Endometrium (tissue), 2 donors: ENCODE data around the gene RAB5B.
A peak's percentile ranks its signal among the peaks of the same experiment; 100 is the strongest.

Experiments
- FAIRE-seq: peaks from 2 replicates; lab custom pipeline; 2012; peaks lifted over from hg19 to GRCh38; lab: Jason Lieb, UNC
- donor health status: control.
- donor health status: control.

The RAB5B gene

DNA sequence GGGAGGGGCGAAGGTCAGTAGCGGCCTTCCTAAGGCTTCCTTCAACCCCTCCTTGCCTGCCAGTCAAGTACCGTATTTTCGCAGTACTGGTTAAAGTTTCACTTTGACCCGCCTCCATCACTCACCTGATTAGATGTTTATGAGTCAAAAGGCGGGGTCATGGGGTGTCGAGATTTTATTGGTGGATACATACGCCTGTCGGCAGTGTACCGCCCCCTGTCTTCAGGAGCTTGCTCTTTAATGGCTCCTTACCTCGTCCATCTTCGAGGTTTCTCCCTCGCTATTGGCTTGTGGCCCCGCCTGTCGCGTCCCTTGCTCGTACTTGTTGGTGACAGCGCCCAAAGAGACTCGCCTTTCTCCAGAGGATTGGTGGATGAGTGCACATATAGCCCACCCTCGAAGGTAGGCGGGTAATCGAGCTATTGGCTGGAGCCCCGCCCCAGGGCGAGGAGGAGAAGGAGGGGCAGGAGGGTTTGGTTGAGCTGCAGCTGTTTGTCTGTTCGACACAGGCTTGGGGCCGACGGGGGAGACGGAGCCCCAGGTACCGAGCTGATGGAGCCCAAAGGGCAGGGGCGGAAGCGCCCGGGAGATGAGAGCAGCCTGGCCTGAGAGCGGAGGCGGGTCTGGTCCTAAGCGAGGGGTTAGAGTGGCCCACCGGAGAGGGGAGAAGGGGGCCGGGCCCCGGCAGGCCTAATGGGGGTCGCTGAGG lies at the start of gene RAB5B:
RAB5B (plus strand) TSS at position 480 of the 709 bp plus-strand sequence. CDS start 12,883 bp downstream, outside the sequence.
- peak; percentile 100 for FAIRE-seq

DNA sequence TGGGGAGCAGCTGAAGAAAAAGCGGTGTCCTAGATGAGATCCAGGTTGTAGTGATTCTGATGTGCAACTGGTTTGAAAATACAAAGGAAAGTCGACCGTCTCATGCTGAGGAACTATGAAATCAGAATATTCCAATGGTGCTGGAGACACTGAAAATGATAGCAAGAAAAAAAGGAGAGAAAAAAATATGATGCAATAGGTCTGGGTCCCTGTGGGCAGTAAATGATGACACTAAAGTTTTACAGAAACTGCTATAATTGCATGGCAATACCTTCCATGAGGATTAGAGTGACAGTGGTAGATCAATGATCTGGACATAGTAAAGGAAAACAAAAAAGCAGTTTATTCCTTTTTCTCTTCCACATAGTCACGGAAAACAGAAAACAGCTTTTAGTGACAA lies 48.5 kb upstream of the RAB5B start:
- no peak for FAIRE-seq

DNA sequence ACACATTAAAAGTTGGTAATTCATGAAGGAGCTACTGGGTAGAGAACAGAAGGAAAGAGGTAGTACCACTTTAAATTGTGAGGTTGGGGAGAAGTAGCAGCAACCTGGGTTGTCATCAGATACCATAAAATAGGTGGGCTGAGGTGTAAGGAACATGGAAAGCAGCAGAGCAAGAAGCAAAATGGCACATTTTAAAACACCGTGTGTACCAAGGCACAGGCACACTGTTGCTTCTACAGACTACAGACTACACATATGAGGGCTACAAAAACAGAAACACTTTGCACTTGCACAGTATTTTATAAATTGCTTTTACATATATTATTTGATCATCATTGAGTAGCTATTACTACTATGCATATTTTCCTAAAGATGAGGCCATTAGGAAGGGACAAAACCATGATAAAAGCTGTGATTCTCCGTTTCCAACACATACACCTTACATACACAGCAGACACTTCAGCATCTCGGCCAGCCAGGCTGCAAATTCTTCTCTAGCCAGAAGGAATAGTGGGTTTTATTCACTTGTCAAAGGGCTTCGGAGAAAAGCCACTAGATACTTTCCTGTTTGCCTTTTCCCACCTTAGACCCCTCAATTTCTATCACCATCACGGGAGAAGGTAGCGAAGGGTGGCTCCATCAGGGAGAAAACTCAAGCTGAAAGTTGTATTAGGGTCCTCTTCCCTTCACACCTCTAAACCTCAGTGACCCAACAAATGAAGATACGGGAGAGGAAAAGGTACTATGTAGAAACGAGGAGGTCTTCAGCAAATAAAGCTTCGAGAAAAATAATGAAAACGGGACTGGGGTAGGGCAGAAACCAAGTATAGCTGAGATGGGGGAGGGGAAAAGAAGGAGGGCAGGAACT lies 47.8 kb upstream of the RAB5B start:
- no peak for FAIRE-seq

GRCh38 chr12:55926738-55927587 lies 46.9 kb upstream of the RAB5B start:
- FAIRE-seq, result no peak

DNA sequence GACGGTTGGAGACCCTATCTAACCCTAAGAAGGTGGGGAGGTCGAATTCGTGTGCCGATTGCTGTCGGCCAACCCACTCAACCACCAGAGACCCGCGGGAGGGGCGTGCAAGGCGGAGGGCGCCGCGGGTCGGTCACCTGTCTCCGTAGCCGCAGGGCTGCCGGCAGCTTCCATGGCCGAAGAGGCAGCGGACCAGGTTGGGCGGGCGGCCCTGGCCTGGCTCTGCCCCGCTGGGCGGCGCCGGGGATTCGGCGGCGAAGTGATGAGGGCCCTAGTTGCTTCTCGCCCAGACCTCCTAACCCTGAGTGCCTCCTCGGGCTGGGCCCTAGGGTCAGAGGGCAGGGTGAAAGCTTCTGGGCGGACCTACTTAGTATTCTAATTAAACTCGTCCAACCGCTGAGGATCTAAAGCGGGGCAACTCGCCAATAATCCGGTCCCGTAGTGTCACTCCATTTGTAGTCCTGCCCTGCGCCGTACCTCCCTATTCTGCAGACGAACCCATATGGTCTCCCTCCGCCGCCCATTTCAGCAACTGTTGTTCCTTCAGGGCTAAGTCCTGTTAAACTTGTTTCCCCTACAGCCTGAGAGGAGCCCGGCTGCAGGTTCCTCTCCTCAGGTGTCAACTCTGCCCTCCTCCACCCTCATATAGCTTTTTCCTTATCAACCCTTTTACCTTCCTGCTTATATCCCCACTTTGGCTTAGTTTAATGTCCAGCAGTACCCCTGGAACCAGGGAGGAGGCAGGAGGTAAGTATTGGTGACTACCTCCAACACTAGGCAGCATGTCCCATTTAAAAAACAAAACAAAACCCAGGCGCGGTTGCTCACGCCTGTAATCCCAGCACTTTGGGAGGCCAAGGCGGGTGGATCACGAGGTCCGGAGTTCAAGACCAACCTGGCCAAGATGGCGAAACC lies 46.0 kb upstream of the RAB5B start, which contains the start of gene PYM1:
PYM1 (minus strand) TSS at position 307 of the 915 bp plus-strand sequence; CDS start at position 174, 133 bp downstream.
- no peak for FAIRE-seq

DNA sequence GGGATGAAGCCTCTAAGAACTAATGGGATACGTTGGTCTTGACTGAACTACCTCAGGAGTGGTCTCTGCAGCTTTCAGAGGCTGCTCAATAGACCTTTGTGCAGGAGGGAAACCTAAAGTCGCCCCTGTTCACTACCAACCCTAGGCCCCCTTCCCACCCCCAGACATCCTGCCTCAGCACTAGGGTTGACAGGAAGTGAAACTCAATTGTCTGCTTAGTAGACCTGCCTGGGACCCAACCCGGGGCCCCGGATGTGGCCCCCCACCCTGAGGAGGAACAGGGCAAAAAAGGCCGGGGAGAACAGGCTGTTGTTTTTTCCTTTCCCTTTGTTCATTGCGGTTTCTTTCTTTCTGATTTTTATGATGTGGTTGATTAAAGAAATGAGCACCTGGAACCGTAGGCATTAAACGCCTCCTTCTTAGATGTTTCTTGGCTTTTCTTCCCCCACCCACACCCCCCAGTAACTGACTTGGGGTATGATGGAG lies 44.5 kb upstream of the RAB5B start:
- no peak for FAIRE-seq

- no peak for FAIRE-seq
Observed at GRCh38 chr12:55930771-55931316, 43.0 kb upstream of the RAB5B start, which contains the start of gene DGKA. TSS of gene DGKA (plus strand) at chr12:55931162. CDS start at chr12:55936504, 5,342 bp downstream.

DNA sequence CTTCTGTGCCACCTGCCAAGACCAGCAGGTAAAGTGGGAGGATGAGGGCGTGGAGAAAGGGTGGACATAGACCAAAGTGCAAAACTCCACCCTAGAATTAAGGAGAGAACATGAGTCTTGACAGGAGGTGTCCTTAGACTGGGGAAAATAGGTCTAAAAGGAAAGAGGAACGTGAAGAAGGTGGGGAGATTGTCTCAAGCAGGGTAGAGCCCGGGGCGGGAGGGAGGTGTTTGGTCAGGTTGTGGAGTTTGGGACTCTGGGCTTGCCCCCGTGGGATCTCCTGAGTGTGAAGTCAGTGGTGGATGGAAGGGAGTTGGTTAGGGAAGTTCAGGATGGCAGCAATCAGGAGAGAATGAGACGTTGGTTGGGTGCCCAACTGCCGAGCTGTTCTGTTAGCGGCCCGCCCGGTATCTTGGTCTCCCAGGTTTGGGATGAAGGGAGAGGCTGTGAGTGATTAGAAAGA lies 42.5 kb upstream of the RAB5B start:
- FAIRE-seq, result no peak

GRCh38 chr12:55931780-55932550 lies 41.9 kb upstream of the RAB5B start:
- no peak for FAIRE-seq

DNA sequence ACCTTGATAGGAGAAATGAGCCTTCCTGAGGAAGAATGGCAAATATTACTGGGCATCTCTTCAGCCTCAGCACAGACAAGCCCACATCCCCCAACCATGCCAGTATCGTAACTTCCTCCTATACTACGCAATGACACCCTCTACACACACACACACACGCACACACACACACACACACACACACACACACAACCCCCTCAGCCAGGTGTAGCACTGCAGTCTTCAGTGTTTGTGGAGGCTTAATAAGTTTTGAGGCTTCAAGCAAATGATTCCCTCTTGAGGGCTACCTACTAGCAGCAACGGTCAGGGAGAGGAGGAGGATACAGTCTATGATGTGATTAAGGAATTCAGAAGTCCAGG lies 41.3 kb upstream of the RAB5B start:
- no peak for FAIRE-seq

DNA sequence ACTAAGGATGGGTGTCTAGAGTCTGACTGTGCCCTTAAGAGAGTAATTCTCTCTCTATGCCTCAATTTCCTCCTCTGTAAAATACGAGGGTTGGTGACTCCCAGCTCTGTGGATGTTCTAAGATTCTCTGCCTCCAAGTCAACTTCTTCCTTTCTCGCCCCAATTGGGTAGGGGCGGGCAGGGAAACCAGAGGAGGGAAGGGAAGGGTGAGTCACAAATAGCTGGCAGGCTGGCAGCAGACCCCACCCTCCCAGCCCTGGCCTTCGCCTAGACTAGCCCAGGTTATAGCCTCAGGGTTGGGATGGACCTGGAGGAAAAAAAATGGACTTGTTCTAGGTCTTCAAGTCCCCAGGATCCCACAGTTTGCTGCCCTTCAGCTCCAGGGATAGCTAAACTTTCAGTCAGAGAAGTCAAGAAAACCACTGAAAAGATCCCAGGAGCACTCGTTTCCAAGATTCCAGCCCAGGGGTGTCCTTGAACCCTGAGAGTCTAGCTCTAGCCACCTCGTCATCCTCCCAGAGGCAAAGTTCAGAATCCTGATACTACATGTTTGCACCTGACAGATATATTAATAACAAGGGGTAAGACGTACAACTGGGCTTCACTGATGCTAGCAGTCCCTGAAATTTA lies 40.6 kb upstream of the RAB5B start:
- no peak for FAIRE-seq

DNA sequence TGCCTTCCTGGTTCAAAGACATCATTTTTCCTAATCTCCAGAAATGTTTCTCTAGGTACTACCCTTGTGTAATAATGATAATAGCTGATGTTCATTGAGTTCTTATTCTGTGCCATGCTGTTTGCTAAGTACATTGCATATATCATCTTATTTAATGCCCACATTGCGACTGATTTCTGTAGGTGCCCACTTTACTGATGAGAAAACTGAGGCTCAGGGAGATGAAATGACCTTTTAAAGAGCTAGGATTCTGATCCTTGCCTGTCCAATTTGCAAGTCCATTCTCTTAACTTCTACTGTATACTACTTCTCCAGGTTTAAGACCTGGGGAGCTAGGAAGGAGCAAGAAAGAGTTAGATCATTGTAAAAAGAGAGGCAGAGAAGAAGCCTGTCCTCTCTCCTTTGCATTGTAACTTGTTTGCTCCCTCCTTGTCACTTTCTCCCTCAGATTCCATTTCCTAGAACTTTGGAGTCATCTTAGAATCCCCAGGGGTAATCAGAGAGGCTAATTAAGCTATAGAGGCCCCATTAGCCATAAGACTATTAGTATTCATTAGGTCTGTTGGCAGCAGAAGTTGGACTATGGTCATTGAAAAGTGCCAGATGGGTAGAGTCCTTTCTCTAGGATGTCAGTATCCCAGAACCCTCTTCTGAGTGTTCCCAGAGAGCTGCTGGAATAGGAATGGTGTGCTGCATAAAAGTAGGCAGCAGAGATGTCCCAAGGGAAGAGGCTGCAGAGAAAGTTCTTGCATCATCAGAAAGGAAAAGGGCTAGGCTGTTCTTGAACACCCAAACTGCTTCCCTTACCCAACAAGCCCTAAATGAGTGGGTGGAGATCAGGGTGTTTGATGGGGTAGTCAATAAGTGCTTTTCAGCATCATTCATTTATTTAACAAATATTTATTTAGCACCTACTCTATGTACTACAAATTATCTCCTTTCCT lies 39.8 kb upstream of the RAB5B start:
- no peak for FAIRE-seq

DNA sequence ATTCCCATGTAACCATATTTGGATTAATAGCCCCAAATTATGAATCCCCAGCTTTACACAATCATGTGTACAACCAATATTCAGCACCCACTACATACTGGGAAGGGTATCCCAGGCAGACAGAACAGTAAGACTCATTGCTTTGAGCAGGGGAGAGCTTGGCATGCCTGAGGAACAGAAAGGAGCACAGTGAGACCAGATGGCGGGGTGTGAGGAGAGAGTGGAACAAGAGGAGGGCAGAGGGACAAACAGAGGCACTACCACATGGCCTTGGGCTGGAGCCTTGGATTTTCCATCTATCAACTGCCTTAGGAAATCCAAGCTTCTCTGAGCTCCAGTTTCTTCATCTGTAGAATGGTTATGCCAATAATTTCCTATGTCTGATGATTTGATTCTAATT lies 39.1 kb upstream of the RAB5B start:
- FAIRE-seq, result no peak

DNA sequence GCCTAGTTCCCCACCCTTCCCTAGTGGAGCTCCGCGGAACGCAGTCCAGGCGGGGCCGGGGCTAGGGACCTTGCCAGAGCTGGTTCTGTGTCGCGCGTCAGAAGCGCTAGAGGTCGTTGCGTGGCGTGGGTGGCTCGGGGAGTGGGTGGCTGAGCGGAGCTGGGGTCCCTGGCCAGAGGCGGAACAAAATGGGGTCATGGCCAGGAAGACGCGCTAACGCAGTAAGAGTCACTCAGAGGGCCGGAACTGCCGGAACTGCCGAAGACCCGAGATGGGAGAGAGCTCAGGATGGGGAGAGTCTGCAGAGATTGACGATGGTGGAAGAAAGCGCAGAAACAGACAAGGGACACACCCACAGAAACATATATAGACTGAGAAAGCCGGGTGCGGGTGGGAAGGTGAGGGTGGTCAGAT lies 38.1 kb upstream of the RAB5B start:
- FAIRE-seq, result no peak

GRCh38 chr12:55937981-55938380 lies 35.9 kb upstream of the RAB5B start:
- FAIRE-seq, result no peak

DNA sequence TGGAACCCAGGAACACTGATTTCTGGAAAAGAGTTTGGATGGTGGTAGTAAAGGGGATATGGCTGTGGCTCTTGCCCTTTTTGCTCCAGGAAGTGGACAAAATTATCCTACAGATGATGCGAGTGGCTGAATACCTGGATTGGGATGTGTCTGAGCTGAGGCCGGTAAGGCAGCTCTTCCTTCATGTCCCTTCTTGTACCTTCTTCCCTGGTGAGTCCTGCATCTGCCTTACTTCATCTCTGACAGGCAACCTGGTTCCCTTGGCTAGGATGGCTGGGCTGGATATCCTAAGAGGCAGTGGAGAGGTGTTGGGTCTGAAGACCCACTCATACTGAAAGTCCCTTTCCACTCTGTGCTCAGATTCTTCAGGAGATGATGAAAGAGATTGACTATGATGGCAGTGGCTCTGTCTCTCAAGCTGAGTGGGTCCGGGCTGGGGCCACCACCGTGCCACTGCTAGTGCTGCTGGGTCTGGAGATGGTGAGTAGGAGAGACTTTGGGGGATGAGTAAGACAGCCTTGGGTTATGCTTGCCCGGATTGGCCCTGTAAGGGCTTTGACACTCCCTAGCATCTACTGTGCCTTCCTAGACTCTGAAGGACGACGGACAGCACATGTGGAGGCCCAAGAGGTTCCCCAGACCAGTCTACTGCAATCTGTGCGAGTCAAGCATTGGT lies 34.9 kb upstream of the RAB5B start:
- FAIRE-seq, result no peak

DNA sequence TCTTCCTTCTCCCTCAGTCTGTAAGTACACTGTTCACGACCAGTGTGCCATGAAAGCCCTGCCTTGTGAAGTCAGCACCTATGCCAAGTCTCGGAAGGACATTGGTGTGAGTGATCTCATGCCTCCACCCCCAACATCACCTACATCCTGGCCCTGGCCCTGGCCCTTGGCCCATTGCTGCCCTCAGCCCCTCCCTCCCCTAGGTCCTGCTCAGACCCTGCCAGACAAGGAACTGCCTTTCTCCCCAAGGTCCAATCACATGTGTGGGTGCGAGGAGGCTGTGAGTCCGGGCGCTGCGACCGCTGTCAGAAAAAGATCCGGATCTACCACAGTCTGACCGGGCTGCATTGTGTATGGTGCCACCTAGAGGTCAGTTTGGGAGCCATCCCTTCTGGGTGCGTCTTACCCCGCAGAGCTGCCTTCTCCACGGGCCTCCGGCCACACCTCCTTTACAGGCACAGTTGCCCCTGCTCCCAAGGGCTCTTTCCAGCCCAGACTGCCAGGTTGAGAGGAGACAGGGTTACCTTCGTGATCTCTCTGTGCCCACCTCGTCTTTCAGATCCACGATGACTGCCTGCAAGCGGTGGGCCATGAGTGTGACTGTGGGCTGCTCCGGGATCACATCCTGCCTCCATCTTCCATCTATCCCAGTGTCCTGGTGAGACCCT lies 33.7 kb upstream of the RAB5B start:
- no peak for FAIRE-seq
